ENCODE data around the gene OR10J1. TPM values are rescaled to one million over a fixed set of nuclear protein-coding genes. Genes with fewer than 3 reads are reported as not detected.

OR10J1 gene
- total RNA-seq, 2 experiments from 2014 or later: not detected

GRCh38 chr1:159459551-159459950 is 20.0 kb downstream of the OR10J1 start:
- intact Hi-C loops (cut with micrococcal nuclease; ENCODE audit: unreplicated experiment): no loop called here
- Histone ChIP-seq H3K79me2 (ENCODE audit: insufficient read depth, low read depth, low read length) (no peaks in the 10 kb centered on the region), H3K27ac (ENCODE audit: low read depth, low read length, poor library complexity, severe bottlenecking) (no peak overlapping the region), H2AFZ (ENCODE audit: low read length) (no peak overlapping the region), H3K9me3 (ENCODE audit: low read length) (peaks cover 9% of the 10 kb centered on the region; the same call in 1 of the 2 replicates), H4K20me1 (ENCODE audit: insufficient read depth, low read length) (no peaks in the 10 kb centered on the region), H3K4me3 (ENCODE audit: low read depth, low read length, poor library complexity, severe bottlenecking) (no peak overlapping the region), H3K4me1 (ENCODE audit: insufficient read depth, low read length, poor library complexity, severe bottlenecking) (no peaks in the 10 kb centered on the region), H3K4me2 (ENCODE audit: low read length) (no peak overlapping the region), H3K36me3 (ENCODE audit: insufficient read depth, low read length) (no peaks in the 10 kb centered on the region), H3K9me2 (ENCODE audit: insufficient read depth, low read length) (no peaks in the 10 kb centered on the region)
- BruUV-seq (replicated peaks): no TSS peak
- TF ChIP-seq EZH2phosphoT487 (IDR thresholded peaks at IDR 0.05; ENCODE audit: borderline replicate concordance, low read depth, low read length) (no peak), CTCF (conservative IDR thresholded peaks at IDR 0.05; ENCODE audit: low read length) (no peak)
- ChIA-PET CTCF (ENCODE audit: unreplicated experiment) (no interaction called here), POLR2A (interaction anchor here (0.7 kb wide), 1 partner anchor 459 kb away, joined by 3 read pairs; no protein-coding TSS in a partner anchor)
- DNase-seq (ENCODE audit: low spot score): no peak

- H3K79me2 ChIP-seq (ENCODE audit: insufficient read depth, low read depth, low read length): no peaks in the 10 kb centered on the region; the same call in 1 of the 2 replicates
- no peak overlapping the region for H3K4me2 ChIP-seq (ENCODE audit: low read length)
Measured at GRCh38 chr1:159465191-159465603, 25.7 kb downstream of the OR10J1 start.

More at GRCh38 chr1:159465191-159465603, 25.7 kb downstream of the OR10J1 start:
- intact Hi-C loops (cut with micrococcal nuclease; ENCODE audit: unreplicated experiment): no loop called here
- no peaks in the 10 kb centered on the region for H3K9me2 ChIP-seq (ENCODE audit: insufficient read depth, low read length)
- H2AFZ ChIP-seq (ENCODE audit: low read length): no peak overlapping the region
- H3K4me1 ChIP-seq (ENCODE audit: insufficient read depth, low read length, poor library complexity, severe bottlenecking): no peaks in the 10 kb centered on the region
- peaks cover 9% of the 10 kb centered on the region; the same call in 1 of the 2 replicates for H3K9me3 ChIP-seq (ENCODE audit: low read length)
- POLR2A ChIA-PET: no interaction called here
- no peaks in the 10 kb centered on the region for H4K20me1 ChIP-seq (ENCODE audit: insufficient read depth, low read length)
- H3K36me3 ChIP-seq (ENCODE audit: insufficient read depth, low read length): no peaks in the 10 kb centered on the region
- BruUV-seq (replicated peaks): no TSS peak
- TF ChIP-seq EZH2phosphoT487 (IDR thresholded peaks at IDR 0.05; ENCODE audit: borderline replicate concordance, low read depth, low read length) (no peak), CTCF (conservative IDR thresholded peaks at IDR 0.05; ENCODE audit: low read length) (no peak)
- no peak overlapping the region for H3K27ac ChIP-seq (ENCODE audit: low read depth, low read length, poor library complexity, severe bottlenecking)
- CTCF ChIA-PET (ENCODE audit: unreplicated experiment): no interaction called here
- no peak overlapping the region for H3K4me3 ChIP-seq (ENCODE audit: low read depth, low read length, poor library complexity, severe bottlenecking)
- no peak for DNase-seq (ENCODE audit: low spot score)
